Mesenchymal stem cell (in vitro differentiated cells and primary cell): ENCODE results near the gene JDP2.

ENCODE experiments used
- DNase-seq: peaks from one replicate; pipeline ENCODE4 v3.0.0-alpha.2; 2013
- H2AFZ ChIP-seq: one replicate; pipeline ENCODE4 v1.6.1; 2013; ENCODE audit warnings: low read depth, mild to moderate bottlenecking, control low read depth, inconsistent platforms, low read length, moderate library complexity
- H2AK5ac ChIP-seq: 2 replicates; pipeline ENCODE4 v1.6.1; 2013; ENCODE audit warnings: low read length, moderate library complexity, mild to moderate bottlenecking, inconsistent platforms; ENCODE audit not compliant: severe bottlenecking
- H2BK120ac ChIP-seq: one replicate; pipeline ENCODE4 v1.6.1; 2013; ENCODE audit warnings: low read depth, mild to moderate bottlenecking, inconsistent platforms, low read length, moderate library complexity
- H2BK12ac ChIP-seq, 2 experiments: one replicate each; pipeline ENCODE4 v1.6.1; 2013; ENCODE audit warnings: inconsistent platforms in 2 of 2, low read length in 2 of 2, mild to moderate bottlenecking in 2 of 2, moderate library complexity in 2 of 2, control low read depth in 1 of 2
- H2BK15ac ChIP-seq: one replicate; pipeline ENCODE4 v1.6.1; 2013; ENCODE audit warnings: mild to moderate bottlenecking, low read depth, inconsistent platforms; ENCODE audit not compliant: poor library complexity, severe bottlenecking
- H2BK5ac ChIP-seq: 2 replicates; pipeline ENCODE4 v1.6.1; 2013; ENCODE audit warnings: low read depth, mild to moderate bottlenecking, low read length, control low read depth, inconsistent platforms; ENCODE audit not compliant: poor library complexity, severe bottlenecking
- H3K14ac ChIP-seq, 2 experiments: one replicate each; pipeline ENCODE4 v1.6.1; 2013; ENCODE audit warnings: inconsistent platforms in 2 of 2, low read length in 2 of 2, control low read depth in 1 of 2, mild to moderate bottlenecking in 1 of 2, moderate library complexity in 1 of 2
- H3K18ac ChIP-seq, 2 experiments: one replicate each; pipeline ENCODE4 v1.6.1; 2013; ENCODE audit warnings: inconsistent platforms in 2 of 2, low read length in 2 of 2, control low read depth in 1 of 2, low read depth in 1 of 2, mild to moderate bottlenecking in 1 of 2
- H3K23ac ChIP-seq, 2 experiments: one replicate each; pipeline ENCODE4 v1.6.1; 2013; ENCODE audit warnings: inconsistent platforms in 2 of 2, low read length in 2 of 2, mild to moderate bottlenecking in 2 of 2, moderate library complexity in 2 of 2, control low read depth in 1 of 2
- H3K27ac ChIP-seq: 2 replicates; pipeline ENCODE4 v1.5.1; 2013; ENCODE audit warnings: mild to moderate bottlenecking, moderate library complexity, low read length, control low read depth, inconsistent platforms; ENCODE audit not compliant: poor library complexity, severe bottlenecking
- H3K27me3 ChIP-seq, 2 experiments: 2 replicates each; pipeline versions ENCODE4 v1.6.1 to v1.7.0; 2013; ENCODE audit warnings: low read length in 2 of 2, mild to moderate bottlenecking in 2 of 2, moderate library complexity in 2 of 2, control low read depth in 1 of 2, inconsistent platforms in 1 of 2; ENCODE audit not compliant: control insufficient read depth in 1 of 2, insufficient read depth in 1 of 2
- H3K36me3 ChIP-seq, 2 experiments: 2 replicates each; pipeline versions ENCODE4 v1.6.1 to v1.7.0; 2013; ENCODE audit warnings: low read length in 2 of 2, control low read depth in 1 of 2, inconsistent platforms in 1 of 2, low read depth in 1 of 2, mild to moderate bottlenecking in 1 of 2; ENCODE audit not compliant: insufficient read depth in 2 of 2, control insufficient read depth in 1 of 2
- H3K4ac ChIP-seq, 2 experiments: one replicate each; pipeline ENCODE4 v1.6.1; 2013; ENCODE audit warnings: inconsistent platforms in 2 of 2, low read length in 2 of 2, mild to moderate bottlenecking in 2 of 2, moderate library complexity in 2 of 2, control low read depth in 1 of 2, low read depth in 1 of 2
- H3K4me1 ChIP-seq: 2 replicates; pipeline ENCODE4 v1.6.1; 2013; ENCODE audit warnings: low read depth, low read length, control low read depth; ENCODE audit not compliant: control insufficient read depth, insufficient read depth
- H3K4me2 ChIP-seq: 2 replicates; pipeline ENCODE4 v1.6.1; 2013; ENCODE audit warnings: low read length, mild to moderate bottlenecking, inconsistent platforms; ENCODE audit not compliant: poor library complexity, severe bottlenecking
- H3K4me3 ChIP-seq, 2 experiments: 2 replicates each; pipeline versions ENCODE4 v1.5.1 to v1.7.0; 2013; ENCODE audit warnings: low read length in 2 of 2, mild to moderate bottlenecking in 2 of 2, control low read depth in 1 of 2, low read depth in 1 of 2; ENCODE audit not compliant: insufficient read depth in 1 of 2
- H3K79me1 ChIP-seq: replicated peaks from 2 replicates; pipeline ENCODE4 v1.6.1; 2013; ENCODE audit warnings: mild to moderate bottlenecking, control low read depth, low read length, inconsistent platforms; ENCODE audit not compliant: poor library complexity, severe bottlenecking
- H3K9ac ChIP-seq: 2 replicates; pipeline ENCODE4 v1.7.0; 2013; ENCODE audit warnings: mild to moderate bottlenecking, low read length, moderate library complexity
- H3K9me3 ChIP-seq: 2 replicates; pipeline ENCODE4 v1.7.0; 2013; ENCODE audit warnings: mild to moderate bottlenecking, low read length; ENCODE audit not compliant: control insufficient read depth
- H4K8ac ChIP-seq: one replicate; pipeline ENCODE4 v1.6.1; 2013; ENCODE audit warnings: inconsistent platforms, mild to moderate bottlenecking, low read length, moderate library complexity
- H4K91ac ChIP-seq: one replicate; pipeline ENCODE4 v1.6.1; 2013; ENCODE audit warnings: mild to moderate bottlenecking, low read length, inconsistent platforms
- WGBS: methylation state at CpG from one replicate; pipeline ENCODE4 v1.1.7; 2013; ENCODE audit warnings: mixed read lengths; 5-methylcytosine and 5-hydroxymethylcytosine counted together

Gene JDP2

GRCh38 chr14:75409316-75410205, 18.3 kb upstream of the JDP2 start:
- Histone ChIP-seq H3K27me3 (peaks cover 0 to 13% of the 10 kb centered on the region in 2 experiments), H3K27ac (no peak overlapping the region), H2BK15ac (no peak overlapping the region), H3K4me3 (no peak overlapping the region), H3K14ac (peak overlapping the region in 1 of 2 experiments; percentile 33), H3K4me1 (no peaks in the 10 kb centered on the region), H3K36me3 (no peaks in the 10 kb centered on the region), H4K91ac (no peak overlapping the region), H3K9ac (no peak overlapping the region), H3K79me1 (no peaks in the 10 kb centered on the region), H3K18ac (no peak overlapping the region), H3K9me3 (no peaks in the 10 kb centered on the region), H2BK5ac (no peak overlapping the region), H2BK12ac (no peak overlapping the region), H3K4ac (no peak overlapping the region), H3K23ac (no peak overlapping the region), H2AFZ (peak overlapping the region; percentile 30), H4K8ac (no peak overlapping the region), H2BK120ac (no peak overlapping the region), H2AK5ac (no peak overlapping the region), H3K4me2 (no peak overlapping the region)
- 95% methylated on average over 10 of the region's 10 CpGs for WGBS
- no peak for DNase-seq

DNA sequence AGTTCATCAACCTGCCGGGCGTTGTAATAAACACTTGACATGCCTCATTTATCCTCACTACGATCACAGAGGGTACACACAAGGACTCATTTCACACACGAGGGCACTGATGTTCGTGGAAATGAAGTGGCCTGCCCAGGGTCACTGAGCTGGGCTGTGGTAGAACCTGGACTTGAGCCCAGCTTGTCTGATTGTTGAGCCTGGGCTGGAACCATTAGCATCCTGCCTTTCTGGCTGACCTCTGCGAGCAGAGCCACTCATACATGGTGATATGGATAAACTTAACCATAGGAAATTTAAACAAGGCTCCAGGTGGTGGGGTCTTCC, 16.6 kb upstream of the JDP2 start:
- no peak overlapping the region for H4K91ac ChIP-seq
- H3K79me1 ChIP-seq, result no peaks in the 10 kb centered on the region
- H2AK5ac ChIP-seq, result no peak overlapping the region
- H2BK120ac ChIP-seq, result no peak overlapping the region
- no peak overlapping the region for H4K8ac ChIP-seq
- 85% methylated on average over 6 of the region's 6 CpGs for WGBS
- H3K4me2 ChIP-seq, result no peak overlapping the region
- no peak overlapping the region for H2BK5ac ChIP-seq
- H3K14ac ChIP-seq, result no peak overlapping the region
- H3K23ac ChIP-seq, result no peak overlapping the region
- H3K36me3 ChIP-seq, result no peaks in the 10 kb centered on the region
- no peak overlapping the region for H3K9ac ChIP-seq
- no peak overlapping the region for H3K4ac ChIP-seq
- no peaks in the 10 kb centered on the region for H3K9me3 ChIP-seq
- DNase-seq, result no peak
- H2AFZ ChIP-seq, result no peak overlapping the region
- H3K4me3 ChIP-seq, result no peak overlapping the region
- H2BK12ac ChIP-seq, result no peak overlapping the region
- no peak overlapping the region for H2BK15ac ChIP-seq
- H3K27ac ChIP-seq, result no peak overlapping the region
- peaks cover 0 to 8% of the 10 kb centered on the region in 2 experiments for H3K27me3 ChIP-seq
- H3K4me1 ChIP-seq, result no peaks in the 10 kb centered on the region
- no peak overlapping the region for H3K18ac ChIP-seq

DNA sequence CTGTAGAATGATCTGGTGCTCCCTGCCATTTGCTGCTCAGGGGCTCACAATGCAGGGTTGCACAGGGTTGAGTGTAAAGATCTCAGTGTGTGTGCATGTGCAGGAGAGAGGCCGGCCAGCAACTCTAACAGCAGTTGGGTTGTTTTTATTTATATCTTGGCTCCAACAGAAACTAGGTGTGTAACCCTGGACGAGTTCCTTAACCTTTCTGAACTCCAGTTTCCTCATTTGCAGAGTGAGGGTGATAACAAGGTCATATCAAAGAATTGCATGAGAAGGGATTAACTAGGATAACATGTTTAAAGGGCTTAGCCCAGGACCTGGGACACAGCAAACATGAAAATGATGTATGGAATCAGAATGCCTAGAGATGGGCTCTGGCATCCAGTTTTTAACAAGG, 14.8 kb upstream of the JDP2 start:
- Histone ChIP-seq H3K27me3 (peaks cover 0 to 4% of the 10 kb centered on the region in 2 experiments), H3K4me1 (no peaks in the 10 kb centered on the region), H3K9me3 (no peaks in the 10 kb centered on the region), H4K8ac (no peak overlapping the region), H3K4me3 (no peak overlapping the region), H2BK15ac (no peak overlapping the region), H3K4me2 (no peak overlapping the region), H3K36me3 (no peaks in the 10 kb centered on the region), H3K18ac (no peak overlapping the region), H2BK5ac (no peak overlapping the region), H2AFZ (no peak overlapping the region), H4K91ac (no peak overlapping the region), H3K14ac (no peak overlapping the region), H2BK12ac (no peak overlapping the region), H2AK5ac (no peak overlapping the region), H3K4ac (no peak overlapping the region), H2BK120ac (no peak overlapping the region), H3K9ac (no peak overlapping the region), H3K23ac (no peak overlapping the region), H3K79me1 (no peaks in the 10 kb centered on the region), H3K27ac (no peak overlapping the region)
- WGBS, result 88% methylated on average over 2 of the region's 2 CpGs
- no peak for DNase-seq

GRCh38 chr14:75417674-75418073, 10.1 kb upstream of the JDP2 start:
- no peaks in the 10 kb centered on the region for H3K9me3 ChIP-seq
- H3K14ac ChIP-seq, result no peak overlapping the region
- H2BK15ac ChIP-seq, result no peak overlapping the region
- H3K36me3 ChIP-seq, result no peaks in the 10 kb centered on the region
- H3K4me2 ChIP-seq, result no peak overlapping the region
- 53% methylated on average over 1 of the region's 1 CpG for WGBS
- H2BK5ac ChIP-seq, result no peak overlapping the region
- no peak overlapping the region for H3K4me3 ChIP-seq
- no peak overlapping the region for H3K4ac ChIP-seq
- no peak overlapping the region for H3K27ac ChIP-seq
- no peak overlapping the region for H4K8ac ChIP-seq
- H3K79me1 ChIP-seq, result no peaks in the 10 kb centered on the region
- H3K18ac ChIP-seq, result no peak overlapping the region
- no peak overlapping the region for H2BK12ac ChIP-seq
- no peak overlapping the region for H4K91ac ChIP-seq
- H3K4me1 ChIP-seq, result peaks cover 5% of the 10 kb centered on the region
- no peak overlapping the region for H2BK120ac ChIP-seq
- H2AK5ac ChIP-seq, result no peak overlapping the region
- peak; percentile 69 for DNase-seq
- no peak overlapping the region for H3K23ac ChIP-seq
- peaks cover 0 to 4% of the 10 kb centered on the region in 2 experiments for H3K27me3 ChIP-seq
- no peak overlapping the region for H2AFZ ChIP-seq
- H3K9ac ChIP-seq, result no peak overlapping the region
